Measurements from ENCODE around the gene SKOR1.

DNA sequence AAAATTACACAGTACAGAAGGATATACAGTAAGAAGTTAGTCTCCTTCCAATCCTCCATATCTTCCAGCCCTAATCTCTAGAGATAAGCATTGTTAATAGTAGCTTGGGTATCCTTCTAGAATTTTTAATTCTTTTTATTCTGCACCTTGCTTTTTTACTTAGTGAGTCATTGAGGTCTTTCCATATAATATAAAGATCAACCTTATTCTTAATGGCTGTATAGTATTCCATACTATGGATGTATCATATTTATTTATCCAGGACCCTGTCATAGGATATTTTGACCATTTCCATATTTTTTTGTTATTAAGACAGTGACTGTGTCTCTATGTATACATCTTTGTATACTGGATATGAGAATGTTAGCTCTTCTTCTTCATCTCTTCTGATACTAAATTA, 36.3 kb upstream of the SKOR1 start:
- TF ChIP-seq, protein P1, sequence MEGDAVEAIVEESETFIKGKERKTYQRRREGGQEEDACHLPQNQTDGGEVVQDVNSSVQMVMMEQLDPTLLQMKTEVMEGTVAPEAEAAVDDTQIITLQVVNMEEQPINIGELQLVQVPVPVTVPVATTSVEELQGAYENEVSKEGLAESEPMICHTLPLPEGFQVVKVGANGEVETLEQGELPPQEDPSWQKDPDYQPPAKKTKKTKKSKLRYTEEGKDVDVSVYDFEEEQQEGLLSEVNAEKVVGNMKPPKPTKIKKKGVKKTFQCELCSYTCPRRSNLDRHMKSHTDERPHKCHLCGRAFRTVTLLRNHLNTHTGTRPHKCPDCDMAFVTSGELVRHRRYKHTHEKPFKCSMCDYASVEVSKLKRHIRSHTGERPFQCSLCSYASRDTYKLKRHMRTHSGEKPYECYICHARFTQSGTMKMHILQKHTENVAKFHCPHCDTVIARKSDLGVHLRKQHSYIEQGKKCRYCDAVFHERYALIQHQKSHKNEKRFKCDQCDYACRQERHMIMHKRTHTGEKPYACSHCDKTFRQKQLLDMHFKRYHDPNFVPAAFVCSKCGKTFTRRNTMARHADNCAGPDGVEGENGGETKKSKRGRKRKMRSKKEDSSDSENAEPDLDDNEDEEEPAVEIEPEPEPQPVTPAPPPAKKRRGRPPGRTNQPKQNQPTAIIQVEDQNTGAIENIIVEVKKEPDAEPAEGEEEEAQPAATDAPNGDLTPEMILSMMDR (IDR thresholded peaks at IDR 0.05; ENCODE audit: insufficient read depth, low read depth, low read length) = no peak
- no peak for TF ChIP-seq EZH2 (IDR thresholded peaks at IDR 0.05; ENCODE audit: insufficient read depth, low read length)
